ENCODE measurements around the gene UBE2O.

The UBE2O gene

GRCh38 chr17:76467366-76467765, 14.4 kb upstream of the UBE2O start, which contains the start of gene AANAT:
Gene AANAT, plus strand, starts transcription at chr17:76467603. Its CDS starts 1,144 bp downstream, at chr17:76468747.
- no peak for DNase-seq (ENCODE audit: low read depth in 2 of 2)

GRCh38 chr17:76466775-76467130, 13.8 kb upstream of the UBE2O start:
- DNase-seq (ENCODE audit: low read depth in 2 of 2): no peak

- DNase-seq (ENCODE audit: low read depth in 2 of 2): no peak
These were observed 9.8 kb upstream of the UBE2O start for GRCh38 chr17:76462556-76463290.

GRCh38 chr17:76461765-76462555, 9.0 kb upstream of the UBE2O start:
- no peak for DNase-seq (ENCODE audit: low read depth in 2 of 2)

- no peak for DNase-seq (ENCODE audit: low read depth in 2 of 2)
These were observed 6.7 kb upstream of the UBE2O start for GRCh38 chr17:76459674-76460073.

GRCh38 chr17:76458580-76459490, 5.9 kb upstream of the UBE2O start:
- DNase-seq (ENCODE audit: low read depth in 2 of 2): no peak

- no peak for DNase-seq (ENCODE audit: low read depth in 2 of 2)
These were observed 435 bp upstream of the UBE2O start for GRCh38 chr17:76453431-76453743.

- no peak for DNase-seq (ENCODE audit: low read depth in 2 of 2)
These were observed 759 bp downstream of the UBE2O start for GRCh38 chr17:76452127-76452659.

- no peak for DNase-seq (ENCODE audit: low read depth in 2 of 2)
These were observed 1.4 kb downstream of the UBE2O start for GRCh38 chr17:76451506-76451905.

- DNase-seq (ENCODE audit: low read depth in 2 of 2): no peak
These were observed 3.8 kb downstream of the UBE2O start for GRCh38 chr17:76449126-76449525.

GRCh38 chr17:76447931-76448652, 4.9 kb downstream of the UBE2O start:
- no peak for DNase-seq (ENCODE audit: low read depth in 2 of 2)

GRCh38 chr17:76446449-76447231, 6.3 kb downstream of the UBE2O start:
- DNase-seq (ENCODE audit: low read depth in 2 of 2): no peak

- DNase-seq (ENCODE audit: low read depth in 2 of 2): no peak
These were observed 7.1 kb downstream of the UBE2O start for GRCh38 chr17:76445697-76446448.

- DNase-seq (ENCODE audit: low read depth in 2 of 2): no peak
These were observed 8.2 kb downstream of the UBE2O start for GRCh38 chr17:76444518-76445311.

- no peak for DNase-seq (ENCODE audit: low read depth in 2 of 2)
These were observed 10.3 kb downstream of the UBE2O start for GRCh38 chr17:76442341-76443338.

- DNase-seq (ENCODE audit: low read depth in 2 of 2): no peak
These were observed 11.1 kb downstream of the UBE2O start for GRCh38 chr17:76441686-76442340.

- DNase-seq (ENCODE audit: low read depth in 2 of 2): no peak
These were observed 12.1 kb downstream of the UBE2O start for GRCh38 chr17:76440751-76441362.
